Endodermal cell (in vitro differentiated cells): Measurements from ENCODE around the gene KIAA2012. TPM values are rescaled to one million over a fixed set of nuclear protein-coding genes. Genes with fewer than 3 reads are reported as not detected.

Experiments used
- DNase-seq: peaks from one replicate; pipeline ENCODE4 v3.0.0-alpha.2; 2017
- H3K27ac ChIP-seq: 2 replicates; pipeline ENCODE4 v1.5.1; 2013; ENCODE audit warnings: mild to moderate bottlenecking, low read depth, low read length, moderate library complexity
- H3K27me3 ChIP-seq: 2 replicates; pipeline ENCODE4 v1.6.1; 2013; ENCODE audit warnings: mild to moderate bottlenecking, low read length, moderate library complexity; ENCODE audit not compliant: insufficient read depth, control insufficient read depth, poor library complexity, severe bottlenecking
- H3K36me3 ChIP-seq: 2 replicates; pipeline ENCODE4 v1.7.0; 2013; ENCODE audit warnings: mild to moderate bottlenecking, low read length, moderate library complexity; ENCODE audit not compliant: control insufficient read depth, insufficient read depth
- H3K4me1 ChIP-seq: one replicate; pipeline ENCODE4 v1.7.0; 2013; ENCODE audit warnings: low read length; ENCODE audit not compliant: control insufficient read depth, insufficient read depth
- H3K4me3 ChIP-seq: 2 replicates; pipeline ENCODE4 v1.5.1; 2013; ENCODE audit warnings: mild to moderate bottlenecking, low read length, moderate library complexity
- H3K9ac ChIP-seq: 2 replicates; pipeline ENCODE4 v1.6.1; 2013; ENCODE audit warnings: mild to moderate bottlenecking, low read length, moderate library complexity; ENCODE audit not compliant: poor library complexity, severe bottlenecking; ENCODE audit errors: extremely low read depth
- H3K9me3 ChIP-seq: 2 replicates; pipeline ENCODE4 v1.6.1; 2013; ENCODE audit warnings: mild to moderate bottlenecking, low read length, moderate library complexity; ENCODE audit not compliant: control insufficient read depth
- H3K27ac Mint-ChIP-seq: 2 replicates; pipeline ENCODE4 v1.8.0; 2020; ENCODE audit warnings: mixed read lengths
- H3K27me3 Mint-ChIP-seq: 2 replicates; pipeline ENCODE4 v1.8.0; 2021; ENCODE audit warnings: mild to moderate bottlenecking, mixed read lengths; ENCODE audit not compliant: insufficient read depth
- H3K36me3 Mint-ChIP-seq: 2 replicates; pipeline ENCODE4 v1.8.0; 2020; ENCODE audit warnings: low read depth, mixed read lengths
- H3K4me1 Mint-ChIP-seq: 2 replicates; pipeline ENCODE4 v1.8.0; 2020; ENCODE audit warnings: mixed read lengths
- H3K4me3 Mint-ChIP-seq: 2 replicates; pipeline ENCODE4 v1.8.0; 2020; ENCODE audit warnings: mild to moderate bottlenecking, moderate library complexity, mixed read lengths
- H3K9me3 Mint-ChIP-seq: 2 replicates; pipeline ENCODE4 v1.8.0; 2020; ENCODE audit warnings: mild to moderate bottlenecking, mixed read lengths
- CTCF ChIP-seq: fragments of 200-600 bp; sonication (generic); conservative IDR thresholded peaks from 2 replicates; pipeline ENCODE4 v1.5.0; 2021; ENCODE audit warnings: antibody characterized with exemption, mild to moderate bottlenecking
- WGBS, 2 experiments: methylation state at CpG; one replicate each; pipeline versions ENCODE4 v1.1.5 to v1.1.7; 2013; ENCODE audit warnings: missing lambda C conversion rate in 2 of 2, mixed read lengths in 1 of 2; ENCODE audit not compliant: insufficient coverage in 1 of 2, insufficient read length in 1 of 2; 5-methylcytosine and 5-hydroxymethylcytosine counted together
- total RNA-seq, 2 donors: library from RNA; stranded (reverse); fragmentation: NEBNext Ultra II Directional in 1 of 2; extraction: Animal tissue kit (Norgen Biotek cat#: 25700) in 1 of 2; gene quantifications; 2 replicates in 1 of 2; 3 replicates in 1 of 2; pipeline ENCODE4 v1.2.1, GENCODE V29; 2021

Gene KIAA2012
- total RNA-seq, 2 donors from 2014 or later = 0.62 to 1.0 TPM

- peak overlapping the region; percentile 70 for H3K27ac Mint-ChIP-seq
These were observed 29.5 kb downstream of the KIAA2012 start for GRCh38 chr2:202102425-202103000.

GRCh38 chr2:202104286-202104870 is 31.3 kb downstream of the KIAA2012 start:
- H3K9me3 Mint-ChIP-seq = no peaks in the 10 kb centered on the region
- 33 to 47% methylated on average over 2 of the region's 2 CpGs for WGBS, 2 experiments
- peak; percentile 94 for DNase-seq
- H3K27me3 Mint-ChIP-seq = no peaks in the 10 kb centered on the region
- peaks cover 8% of the 10 kb centered on the region for H3K4me1 ChIP-seq
- no peaks in the 10 kb centered on the region for H3K36me3 ChIP-seq
- H3K27ac ChIP-seq = no peak overlapping the region
- H3K27me3 ChIP-seq = no peaks in the 10 kb centered on the region
- TF ChIP-seq CTCF = peak; percentile 99
- H3K4me1 Mint-ChIP-seq = peaks cover 65% of the 10 kb centered on the region
- H3K36me3 Mint-ChIP-seq = no peaks in the 10 kb centered on the region
- H3K9ac ChIP-seq = no peak overlapping the region
- H3K9me3 ChIP-seq = no peaks in the 10 kb centered on the region
- no peak overlapping the region for H3K27ac Mint-ChIP-seq
- no peak overlapping the region for H3K4me3 ChIP-seq
- H3K4me3 Mint-ChIP-seq = no peak overlapping the region

More at GRCh38 chr2:202102425-202103000, 29.5 kb downstream of the KIAA2012 start:
- peak overlapping the region; percentile 27 for H3K4me3 Mint-ChIP-seq
- 46% methylated on average over 4 of the region's 4 CpGs for WGBS, 2 experiments
- Histone ChIP-seq H3K36me3 (no peaks in the 10 kb centered on the region), H3K4me3 (no peak overlapping the region), H3K4me1 (peaks cover 8% of the 10 kb centered on the region), H3K9me3 (no peaks in the 10 kb centered on the region), H3K9ac (no peak overlapping the region), H3K27ac (no peak overlapping the region), H3K27me3 (no peaks in the 10 kb centered on the region)
- H3K36me3 Mint-ChIP-seq = no peaks in the 10 kb centered on the region
- H3K9me3 Mint-ChIP-seq = no peaks in the 10 kb centered on the region
- H3K27me3 Mint-ChIP-seq = no peaks in the 10 kb centered on the region
- TF ChIP-seq CTCF = peak; percentile 16
- H3K4me1 Mint-ChIP-seq = peaks cover 53% of the 10 kb centered on the region
- peak; percentile 72 for DNase-seq

- Histone ChIP-seq H3K4me3 (no peak overlapping the region), H3K27me3 (no peaks in the 10 kb centered on the region), H3K27ac (no peak overlapping the region), H3K36me3 (no peaks in the 10 kb centered on the region), H3K9ac (no peak overlapping the region), H3K9me3 (no peaks in the 10 kb centered on the region), H3K4me1 (peaks cover 8% of the 10 kb centered on the region)
- H3K36me3 Mint-ChIP-seq = no peaks in the 10 kb centered on the region
- no peaks in the 10 kb centered on the region for H3K27me3 Mint-ChIP-seq
- peaks cover 67% of the 10 kb centered on the region for H3K4me1 Mint-ChIP-seq
- H3K27ac Mint-ChIP-seq = no peak overlapping the region
- TF ChIP-seq CTCF = no peak
- no peak overlapping the region for H3K4me3 Mint-ChIP-seq
- no peak for DNase-seq
- no peaks in the 10 kb centered on the region for H3K9me3 Mint-ChIP-seq
These were observed 32.0 kb downstream of the KIAA2012 start for GRCh38 chr2:202105025-202105424.
